Measurements from ENCODE around the gene PKP3.

DNA sequence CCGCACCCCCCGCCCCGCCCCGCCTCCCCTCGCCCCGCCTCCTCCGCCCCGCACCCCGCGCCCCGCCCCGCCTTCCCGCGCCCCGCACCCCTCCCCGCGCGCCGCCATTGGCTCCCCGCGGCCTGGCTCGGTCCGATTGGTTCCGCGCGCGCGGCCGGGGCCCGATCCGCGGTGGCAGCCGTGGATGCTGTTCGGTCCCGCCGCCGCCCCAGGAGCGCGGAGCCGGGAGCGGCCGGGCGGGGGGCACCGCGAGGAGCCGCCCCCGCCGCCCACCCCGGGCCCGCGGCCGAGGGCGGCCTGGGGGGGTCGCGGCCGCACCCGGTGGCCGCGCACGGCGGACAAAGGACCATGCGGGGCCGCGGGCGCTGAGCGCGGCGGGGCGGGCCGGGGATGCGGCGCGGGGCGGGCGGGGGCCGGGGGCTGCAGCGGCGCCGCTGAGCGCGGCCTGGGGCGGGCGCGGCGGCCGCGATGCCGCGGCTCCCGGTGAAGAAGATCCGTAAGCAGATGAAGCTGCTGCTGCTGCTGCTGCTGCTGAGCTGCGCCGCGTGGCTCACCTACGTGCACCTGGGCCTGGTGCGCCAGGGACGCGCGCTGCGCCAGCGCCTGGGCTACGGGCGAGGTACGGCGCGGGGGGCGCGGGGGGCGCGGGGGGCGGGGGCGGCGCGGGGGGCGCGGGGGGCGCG is 24.5 kb upstream of the PKP3 start, which contains the start of gene B4GALNT4:
- TF ChIP-seq, protein P1, sequence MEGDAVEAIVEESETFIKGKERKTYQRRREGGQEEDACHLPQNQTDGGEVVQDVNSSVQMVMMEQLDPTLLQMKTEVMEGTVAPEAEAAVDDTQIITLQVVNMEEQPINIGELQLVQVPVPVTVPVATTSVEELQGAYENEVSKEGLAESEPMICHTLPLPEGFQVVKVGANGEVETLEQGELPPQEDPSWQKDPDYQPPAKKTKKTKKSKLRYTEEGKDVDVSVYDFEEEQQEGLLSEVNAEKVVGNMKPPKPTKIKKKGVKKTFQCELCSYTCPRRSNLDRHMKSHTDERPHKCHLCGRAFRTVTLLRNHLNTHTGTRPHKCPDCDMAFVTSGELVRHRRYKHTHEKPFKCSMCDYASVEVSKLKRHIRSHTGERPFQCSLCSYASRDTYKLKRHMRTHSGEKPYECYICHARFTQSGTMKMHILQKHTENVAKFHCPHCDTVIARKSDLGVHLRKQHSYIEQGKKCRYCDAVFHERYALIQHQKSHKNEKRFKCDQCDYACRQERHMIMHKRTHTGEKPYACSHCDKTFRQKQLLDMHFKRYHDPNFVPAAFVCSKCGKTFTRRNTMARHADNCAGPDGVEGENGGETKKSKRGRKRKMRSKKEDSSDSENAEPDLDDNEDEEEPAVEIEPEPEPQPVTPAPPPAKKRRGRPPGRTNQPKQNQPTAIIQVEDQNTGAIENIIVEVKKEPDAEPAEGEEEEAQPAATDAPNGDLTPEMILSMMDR (IDR thresholded peaks at IDR 0.05) = no peak
- TF ChIP-seq POLR2A (IDR thresholded peaks at IDR 0.05) = no peak
